ENCODE results near the gene SPRR3.

SPRR3 gene

DNA sequence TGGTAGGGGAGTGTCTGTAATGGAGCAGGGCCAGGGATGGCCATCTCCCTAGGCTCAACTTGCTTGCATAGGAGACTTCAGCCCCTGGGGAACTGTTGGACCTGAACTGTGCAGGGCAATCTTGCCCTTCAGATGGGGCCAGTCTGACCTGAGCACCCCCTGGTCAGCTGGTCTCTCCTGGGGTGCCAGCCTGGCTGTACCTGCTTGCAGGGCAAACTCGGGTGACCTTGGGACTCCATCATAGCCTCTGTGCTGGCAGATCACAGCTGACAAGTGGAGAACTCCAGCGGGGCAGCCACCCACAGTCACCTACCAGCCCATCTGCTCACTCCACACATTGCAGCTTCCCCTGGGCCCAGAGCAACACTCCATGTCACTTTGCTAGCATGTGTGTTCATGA, 47.7 kb downstream of the SPRR3 start:
- no peak for DNase-seq (ENCODE audit: low read depth, low spot score)

All from brain pericyte (primary cell).